Measurements from ENCODE around the gene ZDHHC14. TPM values are rescaled to one million over a fixed set of nuclear protein-coding genes. Genes with fewer than 3 reads are reported as not detected.

ZDHHC14 gene
- total and polyA plus RNA-seq, 9 donors = 4.9 to 16.4 (median 5.9) TPM

DNA sequence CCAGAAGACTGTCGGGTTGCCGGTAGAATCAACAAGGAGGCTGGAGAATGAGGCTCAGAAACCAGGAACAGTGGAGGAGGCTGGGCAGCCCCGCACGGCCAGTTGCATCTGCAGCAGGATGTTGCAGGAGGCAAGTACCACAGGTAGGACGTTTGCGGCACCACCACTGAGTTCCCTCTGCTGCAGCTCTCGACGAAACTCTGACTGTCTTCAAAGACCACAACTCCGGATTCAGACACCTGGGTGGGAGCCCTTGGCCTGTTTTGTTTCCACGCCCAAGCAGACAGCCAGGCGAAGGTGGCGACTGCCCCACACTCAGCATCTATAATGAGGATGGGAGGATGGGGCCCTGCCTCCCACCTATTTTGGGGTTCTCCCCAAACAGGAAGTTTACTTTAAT, 218.2 kb downstream of the ZDHHC14 start:
- intact Hi-C loops (cut with DNase I) = loop anchor here in 1 of 4 donors (10.0 kb wide), 1 partner anchor 284 kb away; no protein-coding TSS in a partner anchor
- Histone ChIP-seq H3K9me3 (no peaks in the 10 kb centered on the region), H3K4me3 (no peak overlapping the region), H3K4me1 (ENCODE audit: insufficient read depth) (no peaks in the 10 kb centered on the region), H3K27ac (no peak overlapping the region), H3K27me3 (no peaks in the 10 kb centered on the region), H3K36me3 (no peaks in the 10 kb centered on the region)
- DNase-seq = no peak
- WGBS, 3 donors = 91 to 94% (median 94%) methylated on average over 12 of the region's 12 CpGs
- TF ChIP-seq POLR2A (IDR thresholded peaks at IDR 0.05) (no peak), EP300 (IDR thresholded peaks at IDR 0.05) (no peak)
- TF ChIP-seq, protein P1, sequence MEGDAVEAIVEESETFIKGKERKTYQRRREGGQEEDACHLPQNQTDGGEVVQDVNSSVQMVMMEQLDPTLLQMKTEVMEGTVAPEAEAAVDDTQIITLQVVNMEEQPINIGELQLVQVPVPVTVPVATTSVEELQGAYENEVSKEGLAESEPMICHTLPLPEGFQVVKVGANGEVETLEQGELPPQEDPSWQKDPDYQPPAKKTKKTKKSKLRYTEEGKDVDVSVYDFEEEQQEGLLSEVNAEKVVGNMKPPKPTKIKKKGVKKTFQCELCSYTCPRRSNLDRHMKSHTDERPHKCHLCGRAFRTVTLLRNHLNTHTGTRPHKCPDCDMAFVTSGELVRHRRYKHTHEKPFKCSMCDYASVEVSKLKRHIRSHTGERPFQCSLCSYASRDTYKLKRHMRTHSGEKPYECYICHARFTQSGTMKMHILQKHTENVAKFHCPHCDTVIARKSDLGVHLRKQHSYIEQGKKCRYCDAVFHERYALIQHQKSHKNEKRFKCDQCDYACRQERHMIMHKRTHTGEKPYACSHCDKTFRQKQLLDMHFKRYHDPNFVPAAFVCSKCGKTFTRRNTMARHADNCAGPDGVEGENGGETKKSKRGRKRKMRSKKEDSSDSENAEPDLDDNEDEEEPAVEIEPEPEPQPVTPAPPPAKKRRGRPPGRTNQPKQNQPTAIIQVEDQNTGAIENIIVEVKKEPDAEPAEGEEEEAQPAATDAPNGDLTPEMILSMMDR (IDR thresholded peaks at IDR 0.05) = no peak

DNA sequence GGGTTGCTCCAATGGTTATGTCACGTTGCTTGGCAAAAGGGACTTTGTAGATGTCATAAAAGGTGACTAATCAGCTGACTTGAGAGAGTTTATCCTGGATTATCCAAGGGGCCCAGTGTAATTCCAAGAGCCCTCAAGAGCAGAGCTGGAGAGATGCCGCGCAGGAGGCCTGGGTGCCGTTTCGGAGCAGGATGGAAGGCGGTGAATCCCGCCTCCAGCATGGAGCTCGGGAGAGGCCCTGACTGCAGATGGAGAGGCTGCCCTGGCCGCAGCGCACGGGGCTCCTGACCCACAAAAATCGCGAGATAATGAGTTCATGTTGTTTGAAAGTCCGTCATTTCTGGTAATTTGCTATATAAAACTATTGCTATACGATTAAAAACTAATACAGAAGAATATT, 219.8 kb downstream of the ZDHHC14 start:
- 90 to 97% (median 90%) methylated on average over 15 of the region's 15 CpGs for WGBS, 3 donors
- TF ChIP-seq EP300 (IDR thresholded peaks at IDR 0.05) = no peak
- TF ChIP-seq, protein P1 (IDR thresholded peaks at IDR 0.05) = no peak
- TF ChIP-seq POLR2A (IDR thresholded peaks at IDR 0.05) = no peak
- Histone ChIP-seq H3K4me3 (no peak overlapping the region), H3K36me3 (no peaks in the 10 kb centered on the region), H3K4me1 (ENCODE audit: insufficient read depth) (no peaks in the 10 kb centered on the region), H3K27me3 (no peaks in the 10 kb centered on the region), H3K9me3 (no peaks in the 10 kb centered on the region), H3K27ac (no peak overlapping the region)
- DNase-seq = no peak
- intact Hi-C loops (cut with DNase I) = no loop called here

DNA sequence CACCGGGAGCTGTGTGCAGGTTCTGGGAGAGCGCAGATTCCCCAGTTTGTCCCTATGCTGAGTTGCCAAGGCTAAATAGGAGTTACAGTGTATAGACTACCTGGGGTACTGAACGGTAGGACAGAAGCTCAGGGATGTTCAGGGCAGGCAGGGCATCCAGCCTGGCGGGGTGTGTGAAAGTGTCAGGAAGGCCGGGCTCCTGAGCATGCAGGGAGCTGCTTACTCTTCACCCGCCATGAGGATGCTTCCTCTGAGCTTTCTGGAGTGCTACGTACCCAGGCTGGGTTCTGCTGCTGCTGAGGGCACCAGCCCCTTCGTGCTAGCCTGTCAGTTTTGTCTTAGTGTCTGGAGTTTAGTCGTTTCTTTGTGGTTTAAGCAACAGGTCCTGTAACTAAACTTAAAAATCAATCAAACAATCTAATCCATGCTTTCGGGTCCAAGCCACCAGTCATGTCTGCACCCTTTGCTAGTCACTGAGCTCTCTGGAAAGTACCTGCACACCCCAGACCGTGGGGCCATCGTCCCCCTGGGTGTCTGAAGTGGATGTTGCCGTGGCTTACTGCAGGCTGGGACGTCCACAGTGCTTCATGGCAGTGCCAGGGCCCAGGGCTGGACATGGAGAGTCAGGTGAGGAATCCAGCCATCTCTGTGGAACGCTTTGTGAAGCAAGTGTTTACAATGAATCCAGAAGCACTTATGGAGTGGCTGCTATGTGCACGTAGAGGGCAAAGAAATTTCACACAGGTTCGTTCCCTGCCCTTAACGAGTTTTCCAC, 221.7 kb downstream of the ZDHHC14 start:
- WGBS, 3 donors = 92 to 93% (median 92%) methylated on average over 18 of the region's 18 CpGs
- TF ChIP-seq POLR2A (IDR thresholded peaks at IDR 0.05) (no peak), EP300 (IDR thresholded peaks at IDR 0.05) (no peak)
- TF ChIP-seq, protein P1 (IDR thresholded peaks at IDR 0.05) = no peak
- no peak for DNase-seq

DNA sequence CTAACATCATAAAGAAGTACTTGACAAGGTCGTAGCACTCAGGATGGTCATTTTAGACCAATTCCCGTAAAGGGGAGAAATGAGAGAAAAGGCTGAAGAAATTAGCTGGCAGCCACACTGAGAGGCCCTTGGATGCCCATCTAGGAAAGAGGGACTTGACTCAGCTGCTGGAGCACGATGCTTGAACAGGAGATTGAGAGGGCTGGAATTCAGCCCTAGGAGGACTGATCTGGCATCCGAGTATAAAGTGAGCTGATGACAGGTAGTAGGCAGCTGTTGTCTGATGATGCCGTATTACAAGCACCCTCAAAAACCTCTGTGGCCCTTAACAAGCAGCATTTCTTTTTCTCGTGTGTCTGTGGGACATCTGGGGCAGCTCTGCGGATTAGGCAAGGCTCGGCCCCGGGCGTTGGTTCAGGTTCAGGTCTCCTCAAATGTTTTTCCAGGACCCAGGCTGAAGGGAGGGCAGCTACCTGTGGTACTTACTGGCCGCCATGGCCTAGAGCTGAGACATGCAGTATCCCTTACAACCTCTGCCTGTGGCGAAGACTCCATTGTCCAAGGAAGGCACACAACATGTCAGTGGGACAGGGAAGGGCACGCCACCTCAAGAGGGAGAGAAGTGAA, 222.4 kb downstream of the ZDHHC14 start:
- no peak for DNase-seq
- no peaks in the 10 kb centered on the region for H3K9me3 ChIP-seq
- intact Hi-C loops (cut with DNase I) = no loop called here
- WGBS, 3 donors = 91 to 97% (median 96%) methylated on average over 13 of the region's 13 CpGs
- H3K4me1 ChIP-seq (ENCODE audit: insufficient read depth) = no peaks in the 10 kb centered on the region
- H3K4me3 ChIP-seq = no peak overlapping the region
- TF ChIP-seq, protein P1 (IDR thresholded peaks at IDR 0.05) = no peak
- no peak for TF ChIP-seq EP300 (IDR thresholded peaks at IDR 0.05)
- no peak for TF ChIP-seq POLR2A (IDR thresholded peaks at IDR 0.05)
- H3K27me3 ChIP-seq = no peaks in the 10 kb centered on the region
- H3K36me3 ChIP-seq = no peaks in the 10 kb centered on the region
- no peak overlapping the region for H3K27ac ChIP-seq

More for the DNA sequence above, 221.7 kb downstream of the ZDHHC14 start:
- H3K36me3 ChIP-seq = no peaks in the 10 kb centered on the region
- no peaks in the 10 kb centered on the region for H3K27me3 ChIP-seq
- no peak overlapping the region for H3K27ac ChIP-seq
- no peaks in the 10 kb centered on the region for H3K9me3 ChIP-seq
- intact Hi-C loops (cut with DNase I) = no loop called here
- no peaks in the 10 kb centered on the region for H3K4me1 ChIP-seq (ENCODE audit: insufficient read depth)
- no peak overlapping the region for H3K4me3 ChIP-seq

Data from ovary (tissue), 9 donors.